Upper lobe of right lung (tissue), 1 donor: ENCODE results near the gene USH1G. TPM values are rescaled to one million over a fixed set of nuclear protein-coding genes. Genes with fewer than 3 reads are reported as not detected.

Experiments used
- ATAC-seq: fragments of 200-7000 bp; cut with Tn5 transposase; one replicate; pipeline ENCODE4 v1.9.1; 2020; ENCODE audit warnings: mild to moderate bottlenecking, moderate library complexity
- DNase-seq: peaks from one replicate; pipeline ENCODE4 v3.0.0-alpha.2; 2020
- H3K27ac ChIP-seq: fragments of 200-600 bp; one replicate; pipeline ENCODE4 v1.8.0; 2022
- H3K27me3 ChIP-seq: fragments of 200-600 bp; one replicate; pipeline ENCODE4 v1.8.0; 2022; ENCODE audit warnings: mild to moderate bottlenecking
- H3K36me3 ChIP-seq: fragments of 200-600 bp; one replicate; pipeline ENCODE4 v1.8.0; 2022
- H3K4me1 ChIP-seq: fragments of 200-600 bp; one replicate; pipeline ENCODE4 v1.8.0; 2022
- H3K4me3 ChIP-seq: fragments of 200-600 bp; one replicate; pipeline ENCODE4 v1.8.0; 2022; ENCODE audit warnings: mild to moderate bottlenecking
- H3K9me3 ChIP-seq: fragments of 200-600 bp; one replicate; pipeline ENCODE4 v1.8.0; 2022
- intact Hi-C: fragments of 100-400 bp; cut with DNase I; formaldehyde crosslinking; loops from one replicate; pipeline ENCODE4 v1.11.0; 2022
- total RNA-seq: library from RNA; stranded (reverse); fragmentation: NEBNext Ultra II Directional; extraction: Animal tissue kit (Norgen Biotek cat#: 25700); gene quantifications from one replicate; pipeline ENCODE4 v1.2.1, GENCODE V29; 2021
- TF ChIP-seq, protein P1 (sequence below): fragments of 200-600 bp; IDR thresholded peaks from one replicate; pipeline ENCODE4 v1.8.0; 2022; ENCODE audit warnings: antibody characterized with exemption
- donor health status: DM: no; HTN: yes; CAD: no; lungs with severe emphysema.

USH1G gene
- total RNA-seq, 1 donor from 2014 or later: not detected

DNA sequence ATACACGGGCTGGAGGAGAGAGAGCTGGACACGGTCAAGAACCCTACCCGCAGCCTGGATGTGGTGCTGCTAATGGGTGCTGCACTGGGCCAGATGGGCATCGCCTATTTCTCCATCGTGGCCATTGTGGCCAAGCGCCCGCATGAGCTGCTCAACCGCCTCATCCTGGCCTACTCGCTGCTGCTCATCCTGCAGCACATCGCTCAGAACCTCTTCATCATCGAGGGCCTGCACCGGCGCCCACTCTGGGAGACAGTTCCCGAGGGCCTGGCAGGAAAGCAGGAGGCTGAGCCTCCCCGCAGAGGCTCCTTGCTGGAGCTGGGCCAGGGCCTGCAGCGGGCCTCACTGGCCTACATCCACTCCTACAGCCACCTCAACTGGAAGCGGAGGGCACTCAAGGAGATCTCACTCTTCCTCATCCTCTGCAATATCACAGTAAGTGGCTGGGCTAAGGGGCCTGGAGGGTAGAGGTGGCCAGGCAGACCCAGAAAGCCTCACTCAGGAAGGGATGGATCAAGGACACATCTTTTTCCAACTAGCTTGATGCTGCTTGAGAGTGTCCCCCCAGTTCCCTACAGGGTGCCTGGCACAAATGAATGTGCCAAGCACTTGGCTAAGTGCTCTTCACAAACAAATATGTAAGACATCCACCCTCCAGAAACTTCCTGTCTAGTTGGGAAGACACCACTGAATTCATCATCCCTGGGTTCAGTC lies 24.1 kb upstream of the USH1G start:
- no peaks in the 10 kb centered on the region for H3K36me3 ChIP-seq
- H3K9me3 ChIP-seq: no peaks in the 10 kb centered on the region
- DNase-seq (no peak), ATAC-seq (no peak)
- TF ChIP-seq, protein P1, sequence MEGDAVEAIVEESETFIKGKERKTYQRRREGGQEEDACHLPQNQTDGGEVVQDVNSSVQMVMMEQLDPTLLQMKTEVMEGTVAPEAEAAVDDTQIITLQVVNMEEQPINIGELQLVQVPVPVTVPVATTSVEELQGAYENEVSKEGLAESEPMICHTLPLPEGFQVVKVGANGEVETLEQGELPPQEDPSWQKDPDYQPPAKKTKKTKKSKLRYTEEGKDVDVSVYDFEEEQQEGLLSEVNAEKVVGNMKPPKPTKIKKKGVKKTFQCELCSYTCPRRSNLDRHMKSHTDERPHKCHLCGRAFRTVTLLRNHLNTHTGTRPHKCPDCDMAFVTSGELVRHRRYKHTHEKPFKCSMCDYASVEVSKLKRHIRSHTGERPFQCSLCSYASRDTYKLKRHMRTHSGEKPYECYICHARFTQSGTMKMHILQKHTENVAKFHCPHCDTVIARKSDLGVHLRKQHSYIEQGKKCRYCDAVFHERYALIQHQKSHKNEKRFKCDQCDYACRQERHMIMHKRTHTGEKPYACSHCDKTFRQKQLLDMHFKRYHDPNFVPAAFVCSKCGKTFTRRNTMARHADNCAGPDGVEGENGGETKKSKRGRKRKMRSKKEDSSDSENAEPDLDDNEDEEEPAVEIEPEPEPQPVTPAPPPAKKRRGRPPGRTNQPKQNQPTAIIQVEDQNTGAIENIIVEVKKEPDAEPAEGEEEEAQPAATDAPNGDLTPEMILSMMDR: no peak
- no peaks in the 10 kb centered on the region for H3K4me1 ChIP-seq
- peaks cover 21% of the 10 kb centered on the region for H3K27me3 ChIP-seq
- H3K27ac ChIP-seq: no peak overlapping the region
- intact Hi-C loops: no loop called here
- no peak overlapping the region for H3K4me3 ChIP-seq

DNA sequence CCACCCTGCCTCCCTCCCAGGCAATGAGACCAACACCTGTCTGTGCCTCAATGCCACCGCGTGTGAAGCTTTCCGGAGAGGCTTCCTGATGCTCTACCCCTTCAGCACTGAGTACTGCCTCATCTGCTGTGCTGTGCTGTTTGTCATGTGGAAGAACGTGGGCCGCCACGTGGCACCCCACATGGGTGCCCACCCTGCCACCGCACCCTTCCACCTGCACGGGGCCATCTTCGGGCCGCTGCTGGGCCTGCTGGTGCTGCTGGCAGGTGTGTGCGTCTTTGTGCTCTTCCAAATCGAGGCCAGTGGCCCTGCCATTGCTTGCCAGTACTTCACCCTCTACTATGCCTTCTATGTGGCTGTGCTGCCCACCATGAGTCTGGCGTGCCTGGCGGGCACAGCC lies 23.6 kb upstream of the USH1G start:
- no peak for ATAC-seq
- no peak for DNase-seq
- H3K4me3 ChIP-seq: no peak overlapping the region
- H3K4me1 ChIP-seq: no peaks in the 10 kb centered on the region
- TF ChIP-seq, protein P1: no peak
- H3K27me3 ChIP-seq: peaks cover 26% of the 10 kb centered on the region
- no peaks in the 10 kb centered on the region for H3K36me3 ChIP-seq
- no peaks in the 10 kb centered on the region for H3K9me3 ChIP-seq
- no peak overlapping the region for H3K27ac ChIP-seq
- intact Hi-C loops: no loop called here

DNA sequence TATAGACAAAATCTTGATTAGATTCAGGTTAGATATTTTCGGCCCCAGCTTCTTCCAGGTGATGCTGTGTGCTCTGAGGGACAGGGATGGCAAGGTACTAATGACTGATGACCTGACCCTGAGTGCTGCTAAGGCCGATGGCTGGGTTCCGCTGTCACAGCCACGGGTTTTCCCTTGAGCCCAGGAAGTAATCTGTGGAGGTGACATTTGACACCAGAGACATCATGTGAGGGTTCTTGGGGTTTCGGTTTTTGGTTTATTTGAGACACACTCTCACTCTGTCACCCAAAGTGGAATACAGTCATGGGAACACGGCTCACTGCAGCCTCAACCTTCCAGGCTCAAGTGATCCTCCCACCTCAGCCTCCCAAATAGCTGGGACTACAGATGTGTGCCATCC lies 22.5 kb upstream of the USH1G start:
- Histone ChIP-seq H3K9me3 (no peaks in the 10 kb centered on the region), H3K27me3 (peaks cover 35% of the 10 kb centered on the region), H3K36me3 (no peaks in the 10 kb centered on the region), H3K27ac (no peak overlapping the region), H3K4me3 (no peak overlapping the region), H3K4me1 (no peaks in the 10 kb centered on the region)
- ATAC-seq (no peak), DNase-seq (no peak)
- TF ChIP-seq, protein P1: no peak
- intact Hi-C loops: no loop called here

DNA sequence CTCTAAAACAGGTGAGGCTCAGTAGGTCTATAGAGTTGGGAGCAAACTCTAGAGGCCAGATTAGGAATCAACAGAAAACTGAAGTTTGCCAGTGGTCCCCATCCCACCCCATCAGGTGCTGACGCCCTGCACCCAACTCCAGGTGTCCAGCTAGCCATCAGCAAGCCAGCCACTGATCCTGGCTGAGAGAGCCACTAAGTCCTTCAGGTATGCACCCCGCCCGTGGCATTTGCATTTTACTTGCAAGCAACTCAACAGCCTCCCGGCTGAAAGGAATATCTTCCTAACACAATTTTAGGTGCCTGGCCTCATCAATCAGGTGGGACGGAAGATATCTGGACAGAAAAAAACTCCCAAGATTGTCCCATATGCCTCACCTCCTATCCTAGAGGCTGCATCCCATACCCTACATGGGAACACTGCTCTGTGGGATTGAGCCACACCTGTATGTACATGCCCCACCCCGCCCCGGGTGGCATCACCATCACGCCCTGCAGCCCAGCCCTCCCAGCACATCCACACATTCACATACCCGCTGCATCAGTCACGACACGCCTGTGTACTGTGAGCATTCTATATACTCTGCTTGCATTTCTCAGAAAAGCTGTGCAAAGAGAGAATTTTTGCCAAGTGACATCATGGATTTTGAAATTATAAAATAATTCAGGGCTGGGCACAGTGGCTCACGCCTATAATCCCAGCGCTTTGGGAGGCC lies 20.9 kb upstream of the USH1G start:
- no peaks in the 10 kb centered on the region for H3K4me1 ChIP-seq
- no peaks in the 10 kb centered on the region for H3K9me3 ChIP-seq
- intact Hi-C loops: no loop called here
- H3K36me3 ChIP-seq: no peaks in the 10 kb centered on the region
- H3K27ac ChIP-seq: no peak overlapping the region
- DNase-seq: no peak
- H3K27me3 ChIP-seq: peaks cover 38% of the 10 kb centered on the region
- ATAC-seq: no peak
- no peak overlapping the region for H3K4me3 ChIP-seq
- TF ChIP-seq, protein P1: no peak

DNA sequence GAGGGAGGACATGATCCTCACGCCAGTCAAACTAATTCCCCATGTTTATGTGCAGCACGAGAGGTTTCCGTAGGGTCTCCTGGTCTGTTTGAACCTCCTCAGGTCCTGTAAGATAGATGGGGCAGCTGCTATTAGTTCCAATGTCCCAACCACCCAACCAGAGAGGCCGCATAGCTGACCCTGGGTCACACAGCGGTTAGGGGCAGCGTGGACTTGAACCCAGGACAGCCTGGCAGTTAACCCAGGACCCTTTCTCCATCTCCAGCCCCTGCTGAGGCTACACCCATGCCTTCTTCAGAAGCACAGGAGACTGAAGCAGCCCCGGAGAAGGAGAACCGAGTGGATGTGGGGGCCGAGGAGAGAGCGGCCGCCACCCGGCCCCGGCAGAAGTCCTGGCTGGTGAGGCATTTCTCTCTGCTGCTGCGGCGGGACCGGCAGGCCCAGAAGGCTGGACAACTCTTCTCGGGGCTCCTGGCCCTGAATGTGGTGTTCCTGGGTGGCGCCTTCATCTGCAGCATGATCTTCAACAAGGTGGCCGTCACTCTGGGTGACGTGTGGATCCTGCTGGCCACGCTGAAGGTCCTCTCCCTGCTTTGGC lies 18.2 kb upstream of the USH1G start:
- Histone ChIP-seq H3K27me3 (peaks cover 62% of the 10 kb centered on the region), H3K4me1 (no peaks in the 10 kb centered on the region), H3K4me3 (no peak overlapping the region), H3K9me3 (no peaks in the 10 kb centered on the region), H3K36me3 (no peaks in the 10 kb centered on the region), H3K27ac (no peak overlapping the region)
- no peak for ATAC-seq
- TF ChIP-seq, protein P1: no peak
- intact Hi-C loops: no loop called here
- DNase-seq: no peak
